D341Med (cell line): Measurements from ENCODE around the gene SIK1.
"Not testable (repeated sequence)": the region's sequence is repeated elsewhere in the genome, so short reads cannot be mapped to it uniquely, and the experiment has no call there.

Experiments
- DNase-seq: peaks from one replicate; pipeline ENCODE4 v3.0.0; 2012; ENCODE audit warnings: low spot score

The SIK1 gene

GRCh38 chr21:43439316-43440075 lies 12.6 kb upstream of the SIK1 start:
- DNase-seq: not testable (repeated sequence)

GRCh38 chr21:43436272-43436671 lies 9.3 kb upstream of the SIK1 start:
- not testable (repeated sequence) for DNase-seq

GRCh38 chr21:43433340-43434136 lies 6.6 kb upstream of the SIK1 start:
- not testable (repeated sequence) for DNase-seq

- not testable (repeated sequence) for DNase-seq
Measured at GRCh38 chr21:43430830-43431416, 4.0 kb upstream of the SIK1 start.

GRCh38 chr21:43428964-43429363 lies 2.0 kb upstream of the SIK1 start:
- DNase-seq: not testable (repeated sequence)

GRCh38 chr21:43427242-43427559 lies 270 bp upstream of the SIK1 start:
- DNase-seq: not testable (repeated sequence)

GRCh38 chr21:43426004-43426403 lies 927 bp downstream of the SIK1 start:
- not testable (repeated sequence) for DNase-seq

GRCh38 chr21:43419475-43419874 lies 7.5 kb downstream of the SIK1 start:
- not testable (repeated sequence) for DNase-seq

GRCh38 chr21:43414576-43414975 lies 12.4 kb downstream of the SIK1 start:
- not testable (repeated sequence) for DNase-seq

- not testable (repeated sequence) for DNase-seq
Measured at GRCh38 chr21:43412020-43412788, 14.7 kb downstream of the SIK1 start.

- not testable (repeated sequence) for DNase-seq
Measured at GRCh38 chr21:43410456-43411068, 16.4 kb downstream of the SIK1 start.

GRCh38 chr21:43407139-43407538 lies 19.8 kb downstream of the SIK1 start:
- not testable (repeated sequence) for DNase-seq

GRCh38 chr21:43404450-43404849 lies 22.5 kb downstream of the SIK1 start:
- not testable (repeated sequence) for DNase-seq

- DNase-seq: not testable (repeated sequence)
Measured at GRCh38 chr21:43403651-43404430, 23.1 kb downstream of the SIK1 start.

- not testable (repeated sequence) for DNase-seq
Measured at GRCh38 chr21:43401125-43401524, 25.8 kb downstream of the SIK1 start.

GRCh38 chr21:43399595-43400015 lies 27.3 kb downstream of the SIK1 start:
- DNase-seq: not testable (repeated sequence)

GRCh38 chr21:43399136-43399535 lies 27.8 kb downstream of the SIK1 start:
- DNase-seq: not testable (repeated sequence)

- DNase-seq: not testable (repeated sequence)
Measured at GRCh38 chr21:43398533-43398932, 28.4 kb downstream of the SIK1 start.

GRCh38 chr21:43398000-43398399 lies 28.9 kb downstream of the SIK1 start:
- DNase-seq: not testable (repeated sequence)

GRCh38 chr21:43397439-43397808 lies 29.5 kb downstream of the SIK1 start:
- DNase-seq: not testable (repeated sequence)
